A172 (cell line): ENCODE data around the gene PHLDB2. TPM values are rescaled to one million over a fixed set of nuclear protein-coding genes. Genes with fewer than 3 reads are reported as not detected.
"Not testable (repeated sequence)": the region's sequence is repeated elsewhere in the genome, so short reads cannot be mapped to it uniquely, and the experiment has no call there.

ENCODE experiments used
- DNase-seq: peaks from one replicate; pipeline ENCODE4 v3.0.0-alpha.2; 2015; ENCODE audit warnings: low spot score
- total RNA-seq: library from RNA; depleted of rRNA; stranded (reverse); fragments of >200 nt; shearing (Covaris generic); gene quantifications from 2 replicates; pipeline ENCODE4 v1.2.3, GENCODE V29; 2014; rRNA removed

The PHLDB2 gene
- 99.5 and 115 TPM in 2 replicates for total RNA-seq

DNA sequence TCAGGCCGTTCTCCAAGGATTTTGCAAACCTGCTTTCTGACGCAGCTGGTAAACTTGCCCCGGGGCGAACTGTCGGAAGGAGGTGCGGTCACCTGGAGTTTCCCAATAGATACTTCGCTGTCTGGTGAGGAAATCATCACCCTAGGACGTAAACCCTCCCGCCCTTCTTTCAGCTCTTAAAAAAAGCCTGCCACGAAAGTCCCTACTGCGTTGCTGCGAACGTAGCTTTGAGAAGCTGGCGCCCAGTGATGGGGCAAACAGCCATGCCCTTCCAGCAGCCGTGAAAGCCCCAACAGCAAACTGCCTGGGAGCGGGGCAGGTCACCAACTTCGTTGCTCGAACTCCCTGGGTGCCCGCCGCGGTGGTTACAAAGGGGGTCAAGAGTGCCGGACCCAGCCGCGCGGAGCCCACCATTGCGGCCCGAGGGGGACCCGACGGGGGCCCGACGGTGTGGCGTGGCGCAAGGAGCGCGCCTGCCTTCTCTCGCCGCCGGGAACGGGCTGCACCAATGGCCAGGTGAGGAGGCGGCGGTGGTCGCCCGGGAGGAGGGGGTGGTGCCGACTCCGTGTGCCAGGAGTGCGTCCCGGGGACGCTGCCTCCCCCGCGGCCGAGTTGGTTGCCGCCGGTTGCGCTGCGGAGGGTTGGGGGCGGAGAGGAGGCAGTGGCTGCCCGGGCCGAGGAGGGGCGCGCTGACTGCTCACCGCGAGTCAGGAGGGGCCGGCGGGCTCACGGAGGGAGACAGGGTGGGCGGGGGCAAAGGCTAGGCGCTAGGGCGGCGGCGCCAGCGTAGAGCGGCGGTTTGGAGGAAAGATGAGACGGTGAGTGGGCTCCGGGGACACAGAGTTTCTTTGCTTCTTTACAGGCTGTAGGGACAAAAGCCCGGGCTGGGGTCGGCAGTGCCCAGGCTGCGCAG lies at the start of gene PHLDB2:
PHLDB2 (plus strand) TSS at position 205 of the 913 bp plus-strand sequence. CDS start 24,813 bp downstream, outside the sequence.
- peak; percentile 61 for DNase-seq

DNA sequence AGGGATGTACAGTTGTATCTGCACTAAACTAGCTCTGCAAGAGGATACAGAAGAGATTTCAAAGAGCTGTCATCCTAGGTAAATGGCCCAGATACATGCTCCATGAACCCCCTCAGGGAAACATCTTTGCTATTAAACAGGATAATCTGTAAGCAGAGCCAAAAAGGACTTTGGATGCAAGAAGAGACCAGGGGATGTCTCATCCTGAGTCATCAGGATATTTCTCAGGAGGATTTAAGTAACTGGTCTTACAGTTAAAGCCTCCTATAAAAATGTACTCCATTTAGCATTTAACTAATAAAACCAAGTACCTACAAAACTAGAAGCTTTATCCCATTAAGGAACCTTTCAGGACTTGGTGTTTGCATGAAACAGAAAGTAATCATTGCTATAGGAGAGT lies 48.2 kb upstream of the PHLDB2 start:
- peak; percentile 86 for DNase-seq

DNA sequence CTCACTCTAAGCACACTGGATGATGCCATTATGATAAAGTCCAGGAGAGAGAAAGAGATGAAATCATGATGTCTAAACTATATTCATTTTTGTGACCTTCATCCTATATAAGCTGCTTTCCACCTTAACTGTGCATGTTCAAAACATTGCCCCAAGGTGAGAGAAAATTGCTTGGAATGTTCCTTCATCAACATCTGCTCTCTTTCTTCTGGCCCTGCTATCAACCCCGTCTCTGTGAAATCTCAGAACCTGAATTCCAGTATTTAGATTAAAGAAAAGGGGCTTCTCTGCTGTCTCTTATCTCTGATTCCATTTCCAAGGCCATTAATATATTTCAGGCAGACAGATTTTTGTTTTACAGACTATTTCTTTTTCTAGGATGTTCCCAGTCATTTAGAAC lies 47.3 kb upstream of the PHLDB2 start:
- no peak for DNase-seq

DNA sequence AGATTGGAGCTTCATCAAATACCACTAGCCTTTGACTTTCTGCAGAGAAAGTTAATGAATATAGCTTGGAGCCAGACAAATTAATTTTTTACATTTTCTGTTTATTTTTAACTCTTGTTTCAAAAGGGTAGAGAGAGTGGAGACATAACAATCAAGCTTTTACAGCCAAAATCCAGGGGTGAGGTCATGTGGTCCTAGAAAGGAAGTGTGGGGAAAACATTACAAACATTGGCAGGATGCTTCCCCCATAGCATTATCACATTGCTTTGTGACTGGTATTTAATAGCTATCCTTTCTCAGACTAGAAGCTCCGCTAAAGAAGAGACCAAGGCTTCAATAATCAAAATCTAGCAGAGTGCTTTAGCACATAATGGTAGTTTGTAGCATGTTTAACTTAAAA lies 46.4 kb upstream of the PHLDB2 start:
- DNase-seq, result no peak

DNA sequence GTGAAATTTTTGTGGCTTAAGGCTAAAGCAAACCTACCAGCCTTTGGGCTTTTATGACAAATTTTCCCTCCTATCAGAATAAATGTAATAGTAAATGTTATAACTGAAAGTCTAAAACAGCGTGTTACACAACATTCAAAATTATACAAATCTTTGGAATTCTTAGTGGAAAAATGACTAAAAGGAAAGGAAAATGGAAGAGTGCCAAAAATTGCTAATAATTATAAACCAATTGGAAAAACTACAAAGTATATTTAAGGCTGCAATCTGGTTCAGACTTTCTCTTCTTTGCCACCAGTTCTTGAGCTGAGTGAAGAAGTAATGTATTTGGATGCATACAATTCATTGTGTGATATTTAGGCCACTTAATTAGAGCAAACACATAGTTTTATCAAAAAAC lies 45.6 kb upstream of the PHLDB2 start:
- no peak for DNase-seq

DNA sequence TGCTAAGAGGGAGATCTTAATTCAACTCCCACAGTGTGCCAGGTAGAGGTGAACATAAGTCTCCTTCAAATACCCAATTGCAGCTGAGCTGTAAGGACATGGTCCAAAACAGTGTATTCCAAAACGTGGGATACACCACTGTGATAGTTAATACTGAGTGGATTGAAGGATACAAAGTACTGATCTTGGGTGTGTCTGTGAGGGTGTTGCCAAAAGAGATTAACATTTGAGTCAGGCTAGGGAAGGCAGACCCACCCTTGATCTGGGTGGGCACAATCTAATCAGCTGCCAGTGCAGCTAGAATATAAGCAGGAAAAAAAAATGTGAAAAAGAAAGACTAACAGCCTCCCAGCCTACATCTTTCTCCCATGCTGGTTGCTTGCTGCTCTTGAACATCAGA lies 45.1 kb upstream of the PHLDB2 start:
- DNase-seq, result no peak

DNA sequence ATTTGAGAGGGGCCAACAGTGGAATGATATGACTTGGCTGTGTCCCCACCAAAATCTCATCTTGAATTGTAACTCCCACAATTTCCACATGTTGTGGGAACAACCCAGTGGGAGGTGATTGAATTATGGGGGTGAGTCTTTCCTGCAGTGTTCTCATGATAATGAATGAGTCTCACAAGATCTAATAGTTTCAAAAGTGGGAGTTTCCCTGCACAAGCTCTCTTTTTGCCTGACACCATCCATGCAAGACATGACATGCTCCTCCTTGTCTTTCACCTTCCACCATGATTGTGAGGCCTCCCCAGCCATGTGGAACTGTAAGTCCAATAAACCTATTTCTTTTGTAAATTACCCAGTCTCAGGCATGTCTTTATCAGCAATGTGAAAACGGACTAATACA lies 42.3 kb upstream of the PHLDB2 start:
- not testable (repeated sequence) for DNase-seq

DNA sequence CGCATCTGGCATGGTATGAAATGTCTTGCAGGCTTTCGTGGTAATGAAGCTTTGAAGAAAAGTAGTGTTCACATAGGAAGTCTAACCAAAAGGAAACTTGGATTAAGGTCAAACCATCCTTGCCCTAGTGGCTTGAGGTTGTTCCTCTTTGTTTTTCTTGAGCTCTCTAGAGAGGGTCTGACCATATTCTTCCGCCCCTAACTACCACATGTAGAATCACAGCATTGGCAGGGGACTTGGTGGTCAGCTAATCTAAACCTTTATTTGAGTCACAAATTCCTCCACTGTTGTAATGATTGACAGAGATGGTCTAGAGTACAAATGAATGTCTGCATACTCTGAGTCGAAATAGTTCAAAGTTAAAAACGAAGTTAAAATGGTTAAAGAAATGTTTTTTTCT lies 39.1 kb upstream of the PHLDB2 start:
- no peak for DNase-seq

DNA sequence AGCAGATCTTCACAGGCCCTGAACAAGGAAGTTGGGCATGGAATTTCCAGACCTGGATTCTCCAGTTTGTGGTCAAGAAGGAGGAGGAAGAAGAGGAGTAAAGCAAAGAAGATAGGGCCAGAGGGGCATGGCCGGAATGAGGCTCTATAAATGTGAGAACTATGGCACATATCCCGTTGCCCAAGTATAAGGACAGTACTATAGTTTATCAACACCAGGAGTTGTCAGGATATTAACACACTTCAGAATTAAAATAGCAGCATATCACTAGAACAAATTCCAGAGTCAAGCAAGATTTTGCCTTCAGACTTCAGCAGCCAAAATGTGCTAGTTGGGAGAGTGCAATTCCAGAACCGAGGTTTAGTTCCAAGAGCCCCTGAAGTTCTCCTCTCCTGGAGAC lies 38.4 kb upstream of the PHLDB2 start:
- DNase-seq, result no peak

DNA sequence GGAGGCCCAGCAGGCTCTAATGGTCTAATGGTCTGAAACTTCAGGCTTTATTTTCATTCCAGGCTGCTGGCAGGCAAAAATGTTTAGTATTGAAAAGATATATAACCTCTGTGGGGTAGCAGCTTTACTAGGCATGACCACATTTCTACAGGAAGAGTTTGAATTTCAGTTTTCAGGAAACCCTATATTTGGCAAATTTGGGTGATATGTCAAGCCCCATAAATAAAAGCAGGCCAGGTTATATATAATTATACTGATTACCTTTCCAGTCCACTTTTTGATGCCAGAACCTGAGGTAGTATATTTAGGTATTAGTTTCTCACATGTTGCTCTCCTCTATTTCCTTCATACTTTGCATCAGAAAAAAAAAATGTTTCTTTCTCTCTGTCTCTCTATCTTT lies 37.2 kb upstream of the PHLDB2 start:
- no peak for DNase-seq

DNA sequence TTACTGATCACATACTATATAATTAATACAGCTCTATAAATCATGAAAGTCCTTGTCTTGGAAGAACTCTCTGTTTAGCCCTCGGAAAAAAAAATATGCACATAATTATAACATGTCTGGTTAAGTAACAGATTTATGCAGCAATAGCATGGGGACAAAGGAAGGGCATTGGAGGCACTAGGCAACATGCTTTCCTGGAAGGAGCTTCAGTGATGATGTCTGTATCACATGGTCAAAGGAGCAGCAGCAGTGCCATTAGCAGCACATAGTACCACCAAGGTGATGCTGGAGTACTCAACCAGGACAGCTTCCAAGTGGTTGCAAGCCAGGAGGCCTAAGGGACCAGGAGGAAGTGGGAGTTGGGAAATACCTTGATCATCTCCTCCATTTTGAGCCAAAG lies 36.3 kb upstream of the PHLDB2 start:
- DNase-seq, result no peak

DNA sequence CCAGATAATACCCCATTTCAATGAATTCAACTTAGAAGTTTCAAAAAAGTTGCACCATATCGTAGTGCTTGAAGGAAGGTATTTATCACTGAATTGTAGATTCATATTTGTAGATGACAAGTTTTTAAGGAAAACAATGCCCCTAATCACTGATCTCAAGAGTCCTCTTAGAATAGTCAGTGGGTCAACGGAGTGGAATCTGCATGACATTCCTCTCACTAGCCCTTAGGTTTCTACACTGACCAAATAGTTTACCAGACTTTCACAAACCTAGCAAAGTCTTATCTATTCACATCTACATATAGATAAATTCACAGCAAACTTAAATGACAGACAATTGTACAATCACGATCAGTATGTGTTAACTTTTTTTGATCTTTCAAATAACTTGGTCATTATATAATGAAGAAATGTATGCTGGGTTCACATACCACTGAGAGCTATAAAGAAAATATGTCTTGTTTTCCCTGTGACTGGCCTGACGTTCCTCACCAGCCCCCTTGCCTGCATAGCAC lies 35.7 kb upstream of the PHLDB2 start:
- DNase-seq, result no peak

DNA sequence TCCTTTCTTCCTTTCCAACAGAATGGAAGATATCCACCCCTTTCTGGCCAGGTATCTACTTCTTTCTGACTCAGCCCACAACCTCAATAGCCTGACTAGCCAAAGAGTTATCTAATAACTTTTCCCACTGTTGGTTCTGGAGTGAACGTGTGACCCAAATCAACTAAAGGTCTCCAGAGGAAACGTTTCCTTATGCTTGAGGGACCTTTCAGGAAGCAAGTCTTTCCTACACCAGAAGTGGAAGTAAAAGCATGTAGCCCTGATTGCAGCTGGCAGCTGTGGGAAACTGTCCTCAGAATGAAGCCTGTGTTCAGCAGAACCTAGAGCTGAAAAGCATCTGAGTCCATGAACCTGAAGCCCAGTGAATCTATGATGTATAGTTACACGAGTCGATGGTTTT lies 34.7 kb upstream of the PHLDB2 start:
- DNase-seq, result no peak

DNA sequence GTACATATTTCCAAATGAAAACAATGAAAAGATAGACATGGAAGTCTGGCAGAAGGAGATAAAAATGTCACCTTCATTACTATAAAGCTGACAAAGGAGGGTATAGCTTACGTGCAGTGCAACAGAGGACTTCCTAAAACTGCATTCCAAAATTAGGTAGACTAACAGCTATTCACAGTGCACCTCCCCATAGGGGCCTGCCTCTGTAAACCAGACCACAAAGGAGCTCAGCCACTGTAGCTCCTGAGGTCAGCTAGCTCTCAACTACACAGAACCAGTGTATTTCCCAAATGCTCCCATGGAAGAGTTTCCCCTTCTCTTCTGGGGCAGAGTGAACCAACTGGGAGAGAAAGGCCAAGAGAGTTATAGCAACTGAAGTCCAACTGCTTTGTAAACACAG lies 31.2 kb upstream of the PHLDB2 start:
- DNase-seq, result no peak

DNA sequence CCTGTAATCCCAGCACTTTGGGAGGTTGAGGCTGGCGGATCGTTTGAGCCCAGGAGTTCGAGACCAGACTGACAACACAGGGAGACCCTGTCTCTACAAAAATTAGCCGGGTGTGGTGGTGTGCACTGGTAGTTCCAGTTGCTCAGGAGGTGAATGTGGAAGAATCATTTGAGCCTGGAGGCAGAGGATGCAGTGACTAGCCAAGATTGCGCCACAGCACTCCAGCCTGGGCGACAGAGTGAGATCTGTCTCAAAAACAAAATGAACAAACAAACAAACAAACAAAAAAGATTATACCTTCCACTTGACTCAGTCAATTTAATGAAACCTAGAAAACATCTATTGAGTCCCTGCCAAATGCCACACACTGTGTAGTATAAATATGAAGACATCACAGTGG lies 30.5 kb upstream of the PHLDB2 start:
- DNase-seq, result no peak

DNA sequence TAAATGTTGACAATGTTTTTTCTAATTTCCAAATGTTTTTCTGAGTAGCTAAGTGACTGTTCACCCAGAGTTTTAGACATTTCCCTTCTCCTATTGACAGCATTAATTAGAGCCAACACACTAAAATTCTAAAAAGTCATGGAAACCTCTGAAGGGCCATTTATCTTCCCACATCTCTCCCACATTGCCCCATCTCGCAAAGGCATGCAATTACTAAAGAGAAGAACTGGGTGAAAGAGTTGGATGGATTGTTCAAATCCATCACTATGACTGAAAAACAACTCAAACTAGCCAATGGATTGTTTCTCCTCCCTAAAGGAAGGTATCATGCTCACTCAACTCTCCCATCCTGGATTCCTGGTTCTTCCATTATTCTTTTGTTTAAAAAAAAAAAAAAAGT lies 30.0 kb upstream of the PHLDB2 start:
- no peak for DNase-seq

DNA sequence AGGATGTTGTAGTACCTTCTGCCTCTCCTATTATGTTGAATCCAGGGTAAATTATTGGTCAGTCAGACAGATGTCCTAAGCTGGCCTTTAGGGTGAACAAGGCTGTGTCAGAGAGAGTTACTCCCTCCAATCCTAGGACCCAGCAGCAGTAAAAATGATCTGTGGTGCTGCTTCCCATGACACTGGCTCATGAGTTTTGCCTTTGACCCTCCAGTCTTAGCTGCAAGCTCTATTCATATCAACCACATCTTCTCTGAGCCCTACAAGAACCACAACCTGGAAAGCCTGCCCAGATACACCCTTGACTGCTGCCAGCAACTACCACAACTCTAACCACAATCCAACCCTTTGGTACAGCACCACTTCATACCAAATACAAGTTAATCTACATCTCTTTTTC lies 27.2 kb upstream of the PHLDB2 start:
- DNase-seq, result peak; percentile 17

DNA sequence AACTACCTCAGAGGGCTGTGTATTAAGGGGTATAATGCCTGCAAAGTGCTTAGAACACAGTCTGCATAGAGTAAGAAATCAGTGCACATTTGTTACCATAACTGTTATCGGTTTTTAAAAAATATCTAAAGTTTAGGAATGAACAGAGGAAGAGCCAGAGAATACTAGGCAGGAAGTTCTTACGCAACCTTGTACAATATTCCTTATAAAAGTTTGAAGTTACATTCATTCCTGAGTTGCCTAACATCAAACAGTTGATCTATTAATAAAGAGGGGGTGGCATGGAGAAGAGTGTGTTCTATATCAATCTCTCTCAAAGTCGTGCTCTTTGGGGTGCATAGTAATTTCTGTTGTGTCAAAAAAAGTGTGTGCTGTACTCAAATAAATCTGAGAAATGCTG lies 22.0 kb upstream of the PHLDB2 start:
- DNase-seq, result no peak

DNA sequence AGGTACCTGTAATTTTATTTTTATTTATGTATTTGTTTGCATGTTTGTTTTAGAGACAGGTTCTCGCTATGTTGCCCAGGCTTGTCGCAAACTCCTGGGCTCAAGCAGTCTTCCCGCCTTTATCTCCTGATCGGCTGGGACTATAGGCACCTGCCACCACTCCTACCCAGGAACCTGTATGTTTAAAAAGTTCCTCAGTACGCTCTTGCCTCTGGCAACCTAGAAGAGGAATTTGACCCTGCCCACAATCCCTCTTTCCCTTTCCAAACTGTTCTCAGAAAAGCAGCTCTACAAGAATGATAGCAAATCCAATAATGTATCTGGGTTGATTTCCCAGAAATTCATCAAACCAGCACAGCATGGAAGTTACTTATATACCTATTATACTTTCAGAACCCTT lies 20.9 kb upstream of the PHLDB2 start:
- DNase-seq, result no peak

DNA sequence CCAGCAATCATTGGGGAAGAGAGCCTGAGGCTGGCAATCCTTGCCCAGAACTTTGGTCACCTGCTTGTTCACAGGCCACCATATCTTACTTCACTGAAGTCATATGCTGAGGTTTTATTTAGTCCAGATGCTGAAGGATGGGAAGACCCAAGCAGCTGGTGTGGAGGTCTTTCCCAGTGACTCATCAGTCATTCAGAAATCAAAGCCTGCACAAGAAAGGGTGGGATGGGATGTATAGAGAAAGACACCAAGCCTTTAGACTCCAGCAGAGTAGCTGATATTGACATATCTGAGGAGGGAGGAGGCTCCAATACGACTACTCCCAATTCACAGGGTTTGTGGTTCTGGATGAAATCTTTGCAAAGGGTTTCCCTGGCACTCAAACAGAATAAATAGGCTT lies 13.0 kb upstream of the PHLDB2 start:
- no peak for DNase-seq

DNA sequence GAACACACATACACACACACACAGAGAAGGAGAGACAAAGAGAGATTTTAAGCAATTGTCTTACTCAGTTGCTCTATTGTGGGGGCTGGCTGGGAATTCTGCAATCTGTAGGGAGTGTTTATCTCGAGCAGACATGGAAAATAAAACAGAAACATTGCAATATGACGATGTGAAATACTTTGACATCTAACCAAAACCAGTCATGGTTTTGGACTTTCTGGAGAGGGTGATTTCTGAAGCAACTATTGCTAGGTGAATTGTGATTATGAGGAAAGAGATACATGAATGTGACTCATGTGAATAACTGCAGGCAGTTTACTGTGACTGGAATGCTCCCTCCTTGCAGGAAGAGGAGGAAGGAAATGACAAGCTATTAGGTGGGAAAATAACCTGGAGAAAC lies 12.3 kb upstream of the PHLDB2 start:
- peak; percentile 74 for DNase-seq

DNA sequence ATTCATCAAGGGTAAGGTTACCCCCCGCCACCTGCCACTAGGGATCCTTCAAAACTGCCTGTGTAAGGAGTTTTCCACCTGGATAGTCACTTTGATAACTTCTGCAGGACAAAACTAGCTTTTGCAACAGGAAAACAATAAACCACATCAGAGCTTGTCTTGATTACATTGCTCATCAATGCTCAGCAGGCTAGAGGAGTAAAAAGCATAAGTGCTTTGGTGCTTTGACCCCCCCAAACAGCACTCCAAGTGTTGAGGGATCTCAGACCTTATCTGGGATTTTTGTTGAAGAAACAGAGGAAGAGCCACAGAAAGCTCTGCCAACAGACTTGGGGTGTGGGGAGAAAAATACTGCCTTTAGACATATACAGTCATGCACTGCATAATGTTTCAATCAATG lies 10.8 kb upstream of the PHLDB2 start:
- no peak for DNase-seq

DNA sequence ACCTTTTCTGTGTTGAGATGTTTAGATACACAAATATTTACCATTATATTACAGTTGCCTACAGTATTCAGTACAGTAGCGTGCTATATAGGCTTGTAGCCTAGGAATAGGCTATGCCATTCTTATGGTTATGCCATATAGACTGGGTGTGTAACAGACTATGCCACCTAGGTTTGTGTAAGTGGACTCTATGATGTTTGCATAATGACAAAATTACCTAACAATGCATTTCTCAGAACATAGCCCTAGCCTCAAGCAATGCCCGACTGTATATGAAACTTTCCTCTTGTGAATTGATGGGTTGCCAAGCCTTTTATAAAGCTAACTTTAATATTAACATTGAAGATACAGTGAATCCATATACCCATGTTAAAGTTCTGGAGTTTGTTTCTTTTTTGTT lies 10.3 kb upstream of the PHLDB2 start:
- DNase-seq, result no peak

DNA sequence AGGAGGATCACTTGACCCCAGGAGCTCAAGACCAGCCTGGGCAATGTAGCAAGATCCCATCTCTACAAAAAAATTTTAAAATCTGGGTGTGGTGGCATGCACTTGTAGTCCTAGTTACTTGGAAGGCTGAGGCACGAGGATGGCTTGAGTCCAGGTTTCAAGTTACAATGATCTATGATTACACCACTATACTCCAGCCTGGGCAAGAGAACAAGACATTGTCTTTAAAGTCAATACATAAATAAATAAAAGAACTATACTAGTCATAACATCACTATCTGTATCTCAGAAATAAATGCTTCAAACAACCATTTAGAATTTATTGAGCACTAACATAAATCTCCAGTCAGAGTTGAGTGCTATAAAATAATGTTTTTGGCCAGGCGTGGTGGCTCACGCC lies 8.5 kb upstream of the PHLDB2 start:
- DNase-seq, result no peak
